H9 (cell line): ENCODE measurements around the gene ATP6V1C2. TPM values are rescaled to one million over a fixed set of nuclear protein-coding genes. Genes with fewer than 3 reads are reported as not detected.

Experiments used
- DNase-seq: peaks from one replicate; pipeline ENCODE4 v3.0.0-alpha.2; 2017
- H2AFZ ChIP-seq: one replicate; pipeline ENCODE4 v1.6.1; 2013; ENCODE audit warnings: mild to moderate bottlenecking, low read length, control low read depth, moderate library complexity
- H2AK5ac ChIP-seq: 2 replicates; pipeline ENCODE4 v1.6.1; 2013; ENCODE audit warnings: low read length, control low read depth, mixed read lengths; ENCODE audit not compliant: insufficient read length
- H2BK120ac ChIP-seq: one replicate; pipeline ENCODE4 v1.6.1; 2013; ENCODE audit warnings: low read depth, mild to moderate bottlenecking, low read length, control low read depth, inconsistent platforms; ENCODE audit not compliant: poor library complexity, severe bottlenecking
- H2BK12ac ChIP-seq: 2 replicates; pipeline ENCODE4 v1.6.1; 2013; ENCODE audit warnings: low read length, control low read depth, mixed read lengths, low read depth; ENCODE audit not compliant: insufficient read length
- H2BK15ac ChIP-seq: 2 replicates; pipeline ENCODE4 v1.6.1; 2013; ENCODE audit warnings: low read depth, low read length, control low read depth
- H2BK20ac ChIP-seq: one replicate; pipeline ENCODE4 v1.6.1; 2013; ENCODE audit warnings: low read depth, mild to moderate bottlenecking, low read length, control low read depth, inconsistent platforms; ENCODE audit not compliant: poor library complexity, severe bottlenecking
- H2BK5ac ChIP-seq: 2 replicates; pipeline ENCODE4 v1.6.1; 2013; ENCODE audit warnings: low read length, control low read depth, mixed read lengths; ENCODE audit not compliant: insufficient read length
- H3K14ac ChIP-seq: 2 replicates; pipeline ENCODE4 v1.6.1; 2013; ENCODE audit warnings: low read length, control low read depth; ENCODE audit not compliant: insufficient read depth
- H3K18ac ChIP-seq: 2 replicates; pipeline ENCODE4 v1.6.1; 2013; ENCODE audit warnings: low read depth, mild to moderate bottlenecking, mixed read lengths, low read length, control low read depth; ENCODE audit not compliant: insufficient read length
- H3K23ac ChIP-seq: 2 replicates; pipeline ENCODE4 v1.6.1; 2013; ENCODE audit warnings: low read length, control low read depth, mixed read lengths, low read depth; ENCODE audit not compliant: insufficient read length
- H3K23me2 ChIP-seq: 2 replicates; pipeline ENCODE4 v1.6.1; 2013; ENCODE audit warnings: low read depth, mild to moderate bottlenecking, mixed read lengths, low read length, control low read depth; ENCODE audit not compliant: insufficient read length, poor library complexity, severe bottlenecking
- H3K27ac ChIP-seq: 2 replicates; pipeline ENCODE4 v1.5.1; 2013; ENCODE audit warnings: low read length, control low read depth, mixed read lengths, low read depth; ENCODE audit not compliant: insufficient read length
- H3K27me3 ChIP-seq: 2 replicates; pipeline ENCODE4 v1.6.1; 2013; ENCODE audit warnings: low read length, control low read depth, inconsistent platforms; ENCODE audit not compliant: insufficient read depth
- H3K4ac ChIP-seq: 2 replicates; pipeline ENCODE4 v1.6.1; 2013; ENCODE audit warnings: low read depth, mild to moderate bottlenecking, control low read depth, inconsistent platforms, low read length, moderate library complexity
- H3K4me1 ChIP-seq: 2 replicates; pipeline ENCODE4 v1.6.1; 2013; ENCODE audit warnings: low read length, control low read depth, inconsistent platforms; ENCODE audit not compliant: insufficient read depth
- H3K4me2 ChIP-seq: 2 replicates; pipeline ENCODE4 v1.6.1; 2013; ENCODE audit warnings: low read length, control low read depth, mixed read lengths; ENCODE audit not compliant: insufficient read length, insufficient read depth
- H3K56ac ChIP-seq: 2 replicates; pipeline ENCODE4 v1.6.1; 2013; ENCODE audit warnings: low read depth, mild to moderate bottlenecking, mixed read lengths, low read length, control low read depth; ENCODE audit not compliant: insufficient read length
- H3K79me1 ChIP-seq: 2 replicates; pipeline ENCODE4 v1.6.1; 2013; ENCODE audit warnings: low read depth, mild to moderate bottlenecking, moderate library complexity, low read length, control low read depth, inconsistent platforms; ENCODE audit not compliant: insufficient read depth, poor library complexity, severe bottlenecking
- H3K79me2 ChIP-seq: 2 replicates; pipeline ENCODE4 v1.6.1; 2013; ENCODE audit warnings: low read length, control low read depth, inconsistent platforms; ENCODE audit not compliant: insufficient read depth
- H3K9ac ChIP-seq: 2 replicates; pipeline ENCODE4 v1.6.1; 2013; ENCODE audit warnings: low read length, control low read depth, mixed read lengths; ENCODE audit not compliant: insufficient read length; ENCODE audit errors: extremely low read depth
- H3K9me3 ChIP-seq: one replicate; pipeline ENCODE4 v1.6.1; 2013; ENCODE audit warnings: low read depth, low read length, inconsistent platforms; ENCODE audit not compliant: control insufficient read depth
- H3T11ph ChIP-seq: one replicate; pipeline ENCODE4 v1.6.1; 2013; ENCODE audit warnings: mild to moderate bottlenecking, low read length, control low read depth, inconsistent platforms
- H4K20me1 ChIP-seq: one replicate; pipeline ENCODE4 v1.6.1; 2013; ENCODE audit not compliant: control insufficient read depth, insufficient read length, insufficient read depth
- H4K5ac ChIP-seq: 2 replicates; pipeline ENCODE4 v1.6.1; 2013; ENCODE audit warnings: low read depth, mild to moderate bottlenecking, mixed read lengths, low read length, control low read depth; ENCODE audit not compliant: insufficient read length
- H4K8ac ChIP-seq: replicated peaks from 2 replicates; pipeline ENCODE4 v1.6.1; 2013; ENCODE audit warnings: low read length, control low read depth, mixed read lengths, low read depth; ENCODE audit not compliant: insufficient read length
- H4K91ac ChIP-seq: 2 replicates; pipeline ENCODE4 v1.6.1; 2013; ENCODE audit warnings: low read depth, mild to moderate bottlenecking, moderate library complexity, mixed read lengths, low read length, control low read depth; ENCODE audit not compliant: insufficient read length
- H3K27ac Mint-ChIP-seq, 3 experiments: 2 replicates in 2 of 3; 3 replicates in 1 of 3; pipeline ENCODE4 v1.8.0; 2020 to 2021; ENCODE audit warnings: mixed read lengths in 3 of 3, mild to moderate bottlenecking in 1 of 3, moderate library complexity in 1 of 3
- H3K27me3 Mint-ChIP-seq: 2 replicates; pipeline ENCODE4 v1.8.0; 2021; ENCODE audit warnings: low read depth, mild to moderate bottlenecking, moderate library complexity, mixed read lengths
- H3K36me3 Mint-ChIP-seq, 3 experiments: 2 replicates in 2 of 3; 3 replicates in 1 of 3; pipeline ENCODE4 v1.8.0; 2020 to 2021; ENCODE audit warnings: low read depth in 3 of 3, mixed read lengths in 3 of 3; ENCODE audit not compliant: insufficient read depth in 1 of 3
- H3K4me1 Mint-ChIP-seq, 2 experiments: 2 replicates each; pipeline ENCODE4 v1.8.0; 2020; ENCODE audit warnings: mixed read lengths in 2 of 2
- H3K4me3 Mint-ChIP-seq, 2 experiments: 2 replicates in 1 of 2; 3 replicates in 1 of 2; pipeline ENCODE4 v1.8.0; 2020 to 2021; ENCODE audit warnings: mild to moderate bottlenecking in 2 of 2, mixed read lengths in 2 of 2, moderate library complexity in 1 of 2
- H3K9me3 Mint-ChIP-seq, 2 experiments: 2 replicates in 1 of 2; 3 replicates in 1 of 2; pipeline ENCODE4 v1.8.0; 2020; ENCODE audit warnings: mild to moderate bottlenecking in 2 of 2, mixed read lengths in 2 of 2, moderate library complexity in 1 of 2
- WGBS: extraction: QIAGEN DNeasy Blood & Tissue Kit; methylation state at CpG from one replicate; pipeline ENCODE4 v1.1.7; 2013; ENCODE audit warnings: missing lambda C conversion rate, low lambda C conversion rate, mixed read lengths; ENCODE audit not compliant: insufficient read length; ENCODE audit errors: extremely low coverage; 5-methylcytosine and 5-hydroxymethylcytosine counted together
- total RNA-seq: library from RNA; stranded (reverse); gene quantifications from 2 replicates; pipeline ENCODE4 v1.2.1, GENCODE V29; 2021
- TF ChIP-seq, protein P1 (sequence below): fragments of 200-600 bp; sonication (generic); conservative IDR thresholded peaks from 3 replicates; pipeline ENCODE4 v1.8.0; 2021; ENCODE audit warnings: antibody characterized with exemption, mild to moderate bottlenecking

ATP6V1C2 gene
- total RNA-seq, 1 experiment from 2014 or later: 1.2 TPM

DNA sequence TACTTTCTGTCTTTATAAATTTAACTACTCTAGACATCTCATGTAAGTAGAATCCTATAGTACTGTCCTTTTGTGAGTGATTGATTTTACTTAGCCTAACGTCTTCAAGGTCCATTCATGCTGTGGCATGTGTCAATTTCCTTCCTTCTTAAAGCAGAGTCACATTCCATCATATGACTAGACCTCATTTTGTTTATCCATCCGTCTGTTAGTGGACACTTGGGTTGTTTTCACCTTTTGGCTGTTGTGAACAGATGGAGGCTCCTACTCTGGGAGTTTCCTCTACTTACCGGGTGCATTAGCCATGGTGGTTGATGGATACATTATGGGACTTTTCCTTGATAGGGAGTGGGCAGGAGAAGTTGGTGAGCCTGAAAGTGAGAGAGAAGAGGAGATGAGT, 97.6 kb downstream of the ATP6V1C2 start:
- Histone ChIP-seq H3K23me2 (no peaks in the 10 kb centered on the region), H3K79me2 (no peaks in the 10 kb centered on the region), H4K5ac (no peak overlapping the region), H3K18ac (no peak overlapping the region), H3K9ac (no peak overlapping the region), H2BK12ac (no peak overlapping the region), H3K27me3 (no peaks in the 10 kb centered on the region), H3K27ac (no peak overlapping the region), H3K9me3 (no peaks in the 10 kb centered on the region), H2AK5ac (no peak overlapping the region), H2BK5ac (no peak overlapping the region), H2AFZ (no peak overlapping the region), H2BK20ac (no peak overlapping the region), H3K23ac (no peak overlapping the region), H2BK15ac (no peak overlapping the region), H3T11ph (no peak overlapping the region), H4K91ac (no peak overlapping the region), H2BK120ac (no peak overlapping the region), H3K4ac (no peak overlapping the region), H3K14ac (no peak overlapping the region), H3K79me1 (no peaks in the 10 kb centered on the region), H4K20me1 (no peaks in the 10 kb centered on the region), H4K8ac (no peak overlapping the region), H3K4me1 (no peaks in the 10 kb centered on the region; the same call in 1 of the 2 replicates), H3K4me2 (no peak overlapping the region), H3K56ac (no peak overlapping the region)
- no peak for DNase-seq
- Mint-ChIP-seq H3K27ac (no peak overlapping the region), H3K9me3 (no peaks in the 10 kb centered on the region), H3K27me3 (peaks cover 3% of the 10 kb centered on the region), H3K36me3 (no peaks in the 10 kb centered on the region; a peak in 1 of 7 replicates), H3K4me1 (peaks cover 11 to 14% of the 10 kb centered on the region in 2 experiments), H3K4me3 (no peak overlapping the region; a peak in 1 of 5 replicates)
- WGBS: no CpG with 5 or more reads among the region's 3 CpGs
- TF ChIP-seq, protein P1, sequence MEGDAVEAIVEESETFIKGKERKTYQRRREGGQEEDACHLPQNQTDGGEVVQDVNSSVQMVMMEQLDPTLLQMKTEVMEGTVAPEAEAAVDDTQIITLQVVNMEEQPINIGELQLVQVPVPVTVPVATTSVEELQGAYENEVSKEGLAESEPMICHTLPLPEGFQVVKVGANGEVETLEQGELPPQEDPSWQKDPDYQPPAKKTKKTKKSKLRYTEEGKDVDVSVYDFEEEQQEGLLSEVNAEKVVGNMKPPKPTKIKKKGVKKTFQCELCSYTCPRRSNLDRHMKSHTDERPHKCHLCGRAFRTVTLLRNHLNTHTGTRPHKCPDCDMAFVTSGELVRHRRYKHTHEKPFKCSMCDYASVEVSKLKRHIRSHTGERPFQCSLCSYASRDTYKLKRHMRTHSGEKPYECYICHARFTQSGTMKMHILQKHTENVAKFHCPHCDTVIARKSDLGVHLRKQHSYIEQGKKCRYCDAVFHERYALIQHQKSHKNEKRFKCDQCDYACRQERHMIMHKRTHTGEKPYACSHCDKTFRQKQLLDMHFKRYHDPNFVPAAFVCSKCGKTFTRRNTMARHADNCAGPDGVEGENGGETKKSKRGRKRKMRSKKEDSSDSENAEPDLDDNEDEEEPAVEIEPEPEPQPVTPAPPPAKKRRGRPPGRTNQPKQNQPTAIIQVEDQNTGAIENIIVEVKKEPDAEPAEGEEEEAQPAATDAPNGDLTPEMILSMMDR: no peak
